HEK293 (cell line): ENCODE measurements around the gene CLASRP.
A peak's percentile ranks its signal among the peaks of the same experiment; 100 is the strongest.

Experiments
- GFI1B ChIP-seq: fragments of 450-650 bp; formaldehyde crosslinking; IDR thresholded peaks from 2 replicates; pipeline ENCODE4 v1.5.1; 2016; ENCODE audit warnings: missing biosample characterization, missing genetic modification characterization
- KLF10 ChIP-seq: fragments of 450-650 bp; IDR thresholded peaks from 2 replicates; pipeline ENCODE4 v1.5.1; 2018; ENCODE audit warnings: missing biosample characterization, mild to moderate bottlenecking, missing genetic modification characterization
- PRDM1 ChIP-seq: fragments of 450-650 bp; formaldehyde crosslinking; IDR thresholded peaks from 2 replicates; pipeline ENCODE4; 2016; ENCODE audit warnings: missing biosample characterization, missing genetic modification characterization
- TRIM28 ChIP-seq: IDR thresholded peaks from 2 replicates; pipeline ENCODE4 v1.6.1; 2011; ENCODE audit warnings: low read length, control low read depth, borderline replicate concordance
- ZNF174 ChIP-seq: fragments of 450-650 bp; formaldehyde crosslinking; IDR thresholded peaks from 2 replicates; pipeline ENCODE4 v1.5.0; 2017; ENCODE audit warnings: missing biosample characterization, mild to moderate bottlenecking, missing genetic modification characterization
- ZNF366 ChIP-seq: fragments of 450-650 bp; formaldehyde crosslinking; conservative IDR thresholded peaks from 2 replicates; pipeline ENCODE4 v1.5.1; 2016; ENCODE audit warnings: missing biosample characterization, missing genetic modification characterization
- ZNF394 ChIP-seq: fragments of 450-650 bp; formaldehyde crosslinking; IDR thresholded peaks from 2 replicates; pipeline ENCODE4 v1.5.1; 2016; ENCODE audit warnings: missing biosample characterization, missing genetic modification characterization, mild to moderate bottlenecking, moderate library complexity, borderline replicate concordance
- ZNF423 ChIP-seq: fragments of 450-650 bp; formaldehyde crosslinking; IDR thresholded peaks from 2 replicates; pipeline ENCODE4 v1.5.1; 2016; ENCODE audit warnings: missing biosample characterization, missing genetic modification characterization
- ZNF600 ChIP-seq: fragments of 450-650 bp; formaldehyde crosslinking; IDR thresholded peaks from 2 replicates; pipeline ENCODE4 v1.5.1; 2016; ENCODE audit warnings: missing biosample characterization, missing genetic modification characterization
- ZNF610 ChIP-seq: fragments of 450-650 bp; formaldehyde crosslinking; IDR thresholded peaks from 2 replicates; pipeline ENCODE4 v1.5.1; 2016; ENCODE audit warnings: missing biosample characterization, missing genetic modification characterization, borderline replicate concordance
- ZNF623 ChIP-seq: fragments of 450-650 bp; formaldehyde crosslinking; IDR thresholded peaks from 2 replicates; pipeline ENCODE4 v1.5.1; 2016; ENCODE audit warnings: missing biosample characterization, missing genetic modification characterization
- ZNF629 ChIP-seq: fragments of 450-650 bp; formaldehyde crosslinking; IDR thresholded peaks from 2 replicates; pipeline ENCODE4 v1.5.1; 2017; ENCODE audit warnings: missing biosample characterization, missing genetic modification characterization
- ZNF830 ChIP-seq: fragments of 450-650 bp; IDR thresholded peaks from 2 replicates; pipeline ENCODE4 v1.5.0; 2018; ENCODE audit warnings: missing biosample characterization, missing genetic modification characterization, low read depth, mild to moderate bottlenecking, moderate library complexity
- ZSCAN16 ChIP-seq: fragments of 450-650 bp; formaldehyde crosslinking; IDR thresholded peaks from 2 replicates; pipeline ENCODE4 v1.5.1; 2016; ENCODE audit warnings: missing biosample characterization, missing genetic modification characterization
- ZSCAN30 ChIP-seq: fragments of 450-650 bp; IDR thresholded peaks from 2 replicates; pipeline ENCODE4 v1.5.1; 2018; ENCODE audit warnings: missing biosample characterization, mild to moderate bottlenecking, missing genetic modification characterization, moderate library complexity
- ZXDB ChIP-seq: fragments of 450-650 bp; formaldehyde crosslinking; IDR thresholded peaks from 2 replicates; pipeline ENCODE4 v1.5.1; 2016; ENCODE audit warnings: missing biosample characterization, missing genetic modification characterization
- TF ChIP-seq, protein P1 (sequence below): fragments of 450-650 bp; formaldehyde crosslinking; IDR thresholded peaks from 2 replicates; pipeline ENCODE4 v1.5.1; 2016; ENCODE audit warnings: missing biosample characterization, missing genetic modification characterization
- TF ChIP-seq, protein P2 (sequence below): fragments of 450-650 bp; formaldehyde crosslinking; IDR thresholded peaks from 2 replicates; pipeline ENCODE4 v1.5.1; 2017; ENCODE audit warnings: missing biosample characterization, missing genetic modification characterization
- TF ChIP-seq, protein P3 (sequence below): fragments of 450-650 bp; formaldehyde crosslinking; IDR thresholded peaks from 2 replicates; pipeline ENCODE4 v1.5.1; 2016; ENCODE audit warnings: missing biosample characterization, missing genetic modification characterization, borderline replicate concordance
- TF ChIP-seq, protein P4 (sequence below): fragments of 450-650 bp; formaldehyde crosslinking; IDR thresholded peaks from 2 replicates; pipeline ENCODE4 v1.5.1; 2017; ENCODE audit warnings: missing biosample characterization, mild to moderate bottlenecking, missing genetic modification characterization, moderate library complexity
- TF ChIP-seq, protein P5 (sequence below): fragments of 450-650 bp; formaldehyde crosslinking; IDR thresholded peaks from 2 replicates; pipeline ENCODE4 v1.5.1; 2016; ENCODE audit warnings: missing biosample characterization, missing genetic modification characterization
- TF ChIP-seq, protein P6 (sequence below): fragments of 450-650 bp; formaldehyde crosslinking; IDR thresholded peaks from 2 replicates; pipeline ENCODE4 v1.5.1; 2016; ENCODE audit warnings: missing biosample characterization, missing genetic modification characterization
- TF ChIP-seq, protein P7 (sequence below): fragments of 450-650 bp; formaldehyde crosslinking; IDR thresholded peaks from 2 replicates; pipeline ENCODE4; 2016; ENCODE audit warnings: missing biosample characterization, missing genetic modification characterization

The CLASRP gene

DNA sequence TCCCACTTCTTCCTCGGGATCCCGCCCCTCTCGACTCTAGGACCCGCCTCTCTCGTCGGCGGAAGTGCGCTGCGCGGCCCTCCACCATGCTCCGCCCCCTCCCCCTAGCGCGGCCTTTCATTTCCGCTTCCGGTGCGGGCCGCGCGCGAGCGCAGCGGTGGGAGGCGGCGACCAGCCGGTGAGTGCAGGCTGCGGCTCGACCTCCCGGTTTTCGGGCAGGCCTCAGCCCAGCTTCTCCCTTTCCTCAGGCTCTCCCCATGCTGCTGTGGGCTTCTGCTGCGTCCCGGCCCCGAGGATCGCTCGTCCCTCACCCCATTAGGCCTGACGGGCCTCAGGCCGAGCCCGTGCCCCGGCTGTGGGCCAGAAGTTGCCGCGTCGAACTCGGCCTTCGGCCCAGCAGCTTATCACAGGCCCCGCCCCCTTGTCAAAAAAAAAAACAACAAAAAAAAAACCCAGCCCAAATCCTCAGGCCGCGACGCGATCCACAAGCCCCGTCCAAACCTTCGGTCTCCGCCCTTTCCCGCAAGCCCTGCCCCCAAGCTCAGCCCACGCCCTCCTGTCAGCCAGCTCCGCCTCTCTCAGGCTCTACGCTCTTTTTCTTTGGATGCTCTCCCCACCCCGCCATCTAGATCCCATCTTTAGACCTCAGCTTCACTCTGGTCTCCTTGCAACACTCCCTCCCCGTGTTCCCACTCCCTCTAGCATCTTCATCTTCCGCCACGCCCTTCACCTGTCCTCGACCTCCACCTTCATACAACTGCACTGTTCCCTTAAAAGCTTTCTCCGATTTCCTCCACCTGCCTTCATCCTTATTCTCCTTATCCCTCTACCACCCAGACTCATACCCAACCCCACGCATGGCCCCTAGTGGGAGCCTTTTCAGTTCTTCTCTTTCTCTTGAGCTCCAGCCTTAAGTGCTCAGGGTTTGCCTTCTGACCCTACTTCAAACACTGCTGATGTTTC lies at the start of gene CLASRP (continued):
- TF ChIP-seq, protein P1, sequence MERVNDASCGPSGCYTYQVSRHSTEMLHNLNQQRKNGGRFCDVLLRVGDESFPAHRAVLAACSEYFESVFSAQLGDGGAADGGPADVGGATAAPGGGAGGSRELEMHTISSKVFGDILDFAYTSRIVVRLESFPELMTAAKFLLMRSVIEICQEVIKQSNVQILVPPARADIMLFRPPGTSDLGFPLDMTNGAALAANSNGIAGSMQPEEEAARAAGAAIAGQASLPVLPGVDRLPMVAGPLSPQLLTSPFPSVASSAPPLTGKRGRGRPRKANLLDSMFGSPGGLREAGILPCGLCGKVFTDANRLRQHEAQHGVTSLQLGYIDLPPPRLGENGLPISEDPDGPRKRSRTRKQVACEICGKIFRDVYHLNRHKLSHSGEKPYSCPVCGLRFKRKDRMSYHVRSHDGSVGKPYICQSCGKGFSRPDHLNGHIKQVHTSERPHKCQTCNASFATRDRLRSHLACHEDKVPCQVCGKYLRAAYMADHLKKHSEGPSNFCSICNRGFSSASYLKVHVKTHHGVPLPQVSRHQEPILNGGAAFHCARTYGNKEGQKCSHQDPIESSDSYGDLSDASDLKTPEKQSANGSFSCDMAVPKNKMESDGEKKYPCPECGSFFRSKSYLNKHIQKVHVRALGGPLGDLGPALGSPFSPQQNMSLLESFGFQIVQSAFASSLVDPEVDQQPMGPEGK (tag by site-specific recombination): peak; percentile 57
- TF ChIP-seq, protein P2, sequence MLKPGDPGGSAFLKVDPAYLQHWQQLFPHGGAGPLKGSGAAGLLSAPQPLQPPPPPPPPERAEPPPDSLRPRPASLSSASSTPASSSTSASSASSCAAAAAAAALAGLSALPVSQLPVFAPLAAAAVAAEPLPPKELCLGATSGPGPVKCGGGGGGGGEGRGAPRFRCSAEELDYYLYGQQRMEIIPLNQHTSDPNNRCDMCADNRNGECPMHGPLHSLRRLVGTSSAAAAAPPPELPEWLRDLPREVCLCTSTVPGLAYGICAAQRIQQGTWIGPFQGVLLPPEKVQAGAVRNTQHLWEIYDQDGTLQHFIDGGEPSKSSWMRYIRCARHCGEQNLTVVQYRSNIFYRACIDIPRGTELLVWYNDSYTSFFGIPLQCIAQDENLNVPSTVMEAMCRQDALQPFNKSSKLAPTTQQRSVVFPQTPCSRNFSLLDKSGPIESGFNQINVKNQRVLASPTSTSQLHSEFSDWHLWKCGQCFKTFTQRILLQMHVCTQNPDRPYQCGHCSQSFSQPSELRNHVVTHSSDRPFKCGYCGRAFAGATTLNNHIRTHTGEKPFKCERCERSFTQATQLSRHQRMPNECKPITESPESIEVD (tag by site-specific recombination): no peak
- TF ChIP-seq PRDM1 (tag by site-specific recombination) (no peak), ZNF366 (tag by site-specific recombination) (no peak; the same call in 1 of the 2 replicates), ZNF394 (tag by site-specific recombination) (peak; percentile 87), ZNF623 (tag by site-specific recombination) (peak; percentile 28; the same call in 1 of the 2 replicates), ZNF830 (no peak), GFI1B (tag by site-specific recombination) (no peak), ZNF174 (tag by site-specific recombination) (no peak), ZSCAN30 (tag by site-specific recombination) (0 out of 2 replicates have a peak, but pooled peaks have one; percentile 35), ZNF600 (tag by site-specific recombination) (0 out of 2 replicates have a peak, but pooled peaks have one; percentile 22), ZNF610 (tag by site-specific recombination) (peak; percentile 53; the same call in 1 of the 2 replicates), ZXDB (peak; percentile 91), ZSCAN16 (tag by site-specific recombination) (peak; percentile 38; the same call in 1 of the 2 replicates), KLF10 (tag by site-specific recombination) (0 out of 2 replicates have a peak, but pooled peaks have one; percentile 17), ZNF629 (peak; percentile 60), ZNF423 (no peak), TRIM28 (no peak)
- TF ChIP-seq, protein P3, sequence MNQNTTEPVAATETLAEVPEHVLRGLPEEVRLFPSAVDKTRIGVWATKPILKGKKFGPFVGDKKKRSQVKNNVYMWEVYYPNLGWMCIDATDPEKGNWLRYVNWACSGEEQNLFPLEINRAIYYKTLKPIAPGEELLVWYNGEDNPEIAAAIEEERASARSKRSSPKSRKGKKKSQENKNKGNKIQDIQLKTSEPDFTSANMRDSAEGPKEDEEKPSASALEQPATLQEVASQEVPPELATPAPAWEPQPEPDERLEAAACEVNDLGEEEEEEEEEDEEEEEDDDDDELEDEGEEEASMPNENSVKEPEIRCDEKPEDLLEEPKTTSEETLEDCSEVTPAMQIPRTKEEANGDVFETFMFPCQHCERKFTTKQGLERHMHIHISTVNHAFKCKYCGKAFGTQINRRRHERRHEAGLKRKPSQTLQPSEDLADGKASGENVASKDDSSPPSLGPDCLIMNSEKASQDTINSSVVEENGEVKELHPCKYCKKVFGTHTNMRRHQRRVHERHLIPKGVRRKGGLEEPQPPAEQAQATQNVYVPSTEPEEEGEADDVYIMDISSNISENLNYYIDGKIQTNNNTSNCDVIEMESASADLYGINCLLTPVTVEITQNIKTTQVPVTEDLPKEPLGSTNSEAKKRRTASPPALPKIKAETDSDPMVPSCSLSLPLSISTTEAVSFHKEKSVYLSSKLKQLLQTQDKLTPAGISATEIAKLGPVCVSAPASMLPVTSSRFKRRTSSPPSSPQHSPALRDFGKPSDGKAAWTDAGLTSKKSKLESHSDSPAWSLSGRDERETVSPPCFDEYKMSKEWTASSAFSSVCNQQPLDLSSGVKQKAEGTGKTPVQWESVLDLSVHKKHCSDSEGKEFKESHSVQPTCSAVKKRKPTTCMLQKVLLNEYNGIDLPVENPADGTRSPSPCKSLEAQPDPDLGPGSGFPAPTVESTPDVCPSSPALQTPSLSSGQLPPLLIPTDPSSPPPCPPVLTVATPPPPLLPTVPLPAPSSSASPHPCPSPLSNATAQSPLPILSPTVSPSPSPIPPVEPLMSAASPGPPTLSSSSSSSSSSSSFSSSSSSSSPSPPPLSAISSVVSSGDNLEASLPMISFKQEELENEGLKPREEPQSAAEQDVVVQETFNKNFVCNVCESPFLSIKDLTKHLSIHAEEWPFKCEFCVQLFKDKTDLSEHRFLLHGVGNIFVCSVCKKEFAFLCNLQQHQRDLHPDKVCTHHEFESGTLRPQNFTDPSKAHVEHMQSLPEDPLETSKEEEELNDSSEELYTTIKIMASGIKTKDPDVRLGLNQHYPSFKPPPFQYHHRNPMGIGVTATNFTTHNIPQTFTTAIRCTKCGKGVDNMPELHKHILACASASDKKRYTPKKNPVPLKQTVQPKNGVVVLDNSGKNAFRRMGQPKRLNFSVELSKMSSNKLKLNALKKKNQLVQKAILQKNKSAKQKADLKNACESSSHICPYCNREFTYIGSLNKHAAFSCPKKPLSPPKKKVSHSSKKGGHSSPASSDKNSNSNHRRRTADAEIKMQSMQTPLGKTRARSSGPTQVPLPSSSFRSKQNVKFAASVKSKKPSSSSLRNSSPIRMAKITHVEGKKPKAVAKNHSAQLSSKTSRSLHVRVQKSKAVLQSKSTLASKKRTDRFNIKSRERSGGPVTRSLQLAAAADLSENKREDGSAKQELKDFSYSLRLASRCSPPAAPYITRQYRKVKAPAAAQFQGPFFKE (tag by site-specific recombination): no peak
- TF ChIP-seq, protein P4, sequence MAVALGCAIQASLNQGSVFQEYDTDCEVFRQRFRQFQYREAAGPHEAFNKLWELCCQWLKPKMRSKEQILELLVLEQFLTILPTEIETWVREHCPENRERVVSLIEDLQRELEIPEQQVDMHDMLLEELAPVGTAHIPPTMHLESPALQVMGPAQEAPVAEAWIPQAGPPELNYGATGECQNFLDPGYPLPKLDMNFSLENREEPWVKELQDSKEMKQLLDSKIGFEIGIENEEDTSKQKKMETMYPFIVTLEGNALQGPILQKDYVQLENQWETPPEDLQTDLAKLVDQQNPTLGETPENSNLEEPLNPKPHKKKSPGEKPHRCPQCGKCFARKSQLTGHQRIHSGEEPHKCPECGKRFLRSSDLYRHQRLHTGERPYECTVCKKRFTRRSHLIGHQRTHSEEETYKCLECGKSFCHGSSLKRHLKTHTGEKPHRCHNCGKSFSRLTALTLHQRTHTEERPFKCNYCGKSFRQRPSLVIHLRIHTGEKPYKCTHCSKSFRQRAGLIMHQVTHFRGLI: no peak
- TF ChIP-seq, protein P5, sequence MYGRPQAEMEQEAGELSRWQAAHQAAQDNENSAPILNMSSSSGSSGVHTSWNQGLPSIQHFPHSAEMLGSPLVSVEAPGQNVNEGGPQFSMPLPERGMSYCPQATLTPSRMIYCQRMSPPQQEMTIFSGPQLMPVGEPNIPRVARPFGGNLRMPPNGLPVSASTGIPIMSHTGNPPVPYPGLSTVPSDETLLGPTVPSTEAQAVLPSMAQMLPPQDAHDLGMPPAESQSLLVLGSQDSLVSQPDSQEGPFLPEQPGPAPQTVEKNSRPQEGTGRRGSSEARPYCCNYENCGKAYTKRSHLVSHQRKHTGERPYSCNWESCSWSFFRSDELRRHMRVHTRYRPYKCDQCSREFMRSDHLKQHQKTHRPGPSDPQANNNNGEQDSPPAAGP: peak; percentile 43; the same call in 1 of the 2 replicates
- TF ChIP-seq, protein P6, sequence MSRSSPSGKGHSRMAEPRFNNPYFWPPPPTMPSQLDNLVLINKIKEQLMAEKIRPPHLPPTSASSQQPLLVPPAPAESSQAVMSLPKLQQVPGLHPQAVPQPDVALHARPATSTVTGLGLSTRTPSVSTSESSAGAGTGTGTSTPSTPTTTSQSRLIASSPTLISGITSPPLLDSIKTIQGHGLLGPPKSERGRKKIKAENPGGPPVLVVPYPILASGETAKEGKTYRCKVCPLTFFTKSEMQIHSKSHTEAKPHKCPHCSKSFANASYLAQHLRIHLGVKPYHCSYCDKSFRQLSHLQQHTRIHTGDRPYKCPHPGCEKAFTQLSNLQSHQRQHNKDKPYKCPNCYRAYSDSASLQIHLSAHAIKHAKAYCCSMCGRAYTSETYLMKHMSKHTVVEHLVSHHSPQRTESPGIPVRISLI: peak; percentile 99
- TF ChIP-seq, protein P7, sequence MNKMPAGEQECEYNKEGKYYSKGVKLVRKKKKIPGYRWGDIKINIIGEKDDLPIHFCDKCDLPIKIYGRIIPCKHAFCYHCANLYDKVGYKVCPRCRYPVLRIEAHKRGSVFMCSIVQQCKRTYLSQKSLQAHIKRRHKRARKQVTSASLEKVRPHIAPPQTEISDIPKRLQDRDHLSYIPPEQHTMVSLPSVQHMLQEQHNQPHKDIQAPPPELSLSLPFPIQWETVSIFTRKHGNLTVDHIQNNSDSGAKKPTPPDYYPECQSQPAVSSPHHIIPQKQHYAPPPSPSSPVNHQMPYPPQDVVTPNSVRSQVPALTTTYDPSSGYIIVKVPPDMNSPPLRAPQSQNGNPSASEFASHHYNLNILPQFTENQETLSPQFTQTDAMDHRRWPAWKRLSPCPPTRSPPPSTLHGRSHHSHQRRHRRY (tag by site-specific recombination): no peak
